Amniotic epithelial cell (primary cell): ENCODE data around the gene AWAT2.

ENCODE experiments used
- DNase-seq: peaks from one replicate; pipeline ENCODE4 v3.0.0-alpha.2; 2010; ENCODE audit warnings: low read depth

The AWAT2 gene

GRCh38 chrX:70049925-70050324 lies at the start of gene AWAT2:
Gene AWAT2 (minus strand): TSS chrX:70049938. CDS start chrX:70049932, 6 bp downstream.
- no peak for DNase-seq

GRCh38 chrX:70096052-70096451 lies 46.3 kb upstream of the AWAT2 start:
- peak; percentile 3 for DNase-seq

- no peak for DNase-seq
These were observed 42.5 kb upstream of the AWAT2 start for GRCh38 chrX:70092247-70092646.

GRCh38 chrX:70089604-70090297 lies 40.0 kb upstream of the AWAT2 start:
- DNase-seq = no peak

- DNase-seq = no peak
These were observed 39.0 kb upstream of the AWAT2 start for GRCh38 chrX:70088751-70089150.

GRCh38 chrX:70087857-70088630 lies 38.3 kb upstream of the AWAT2 start:
- peak; percentile 15 for DNase-seq

GRCh38 chrX:70084592-70085240 lies 35.0 kb upstream of the AWAT2 start:
- DNase-seq = no peak

- no peak for DNase-seq
These were observed 33.0 kb upstream of the AWAT2 start for GRCh38 chrX:70082723-70083122.

GRCh38 chrX:70079870-70080269 lies 30.1 kb upstream of the AWAT2 start:
- no peak for DNase-seq

GRCh38 chrX:70079297-70079696 lies 29.6 kb upstream of the AWAT2 start:
- no peak for DNase-seq

- no peak for DNase-seq
These were observed 16.9 kb upstream of the AWAT2 start for GRCh38 chrX:70066646-70067045.

GRCh38 chrX:70062961-70063550 lies 13.3 kb upstream of the AWAT2 start:
- no peak for DNase-seq

GRCh38 chrX:70062076-70062475 lies 12.3 kb upstream of the AWAT2 start, which contains the start of gene OTUD6A:
Gene OTUD6A (plus strand): TSS chrX:70062457. CDS start chrX:70062525, 68 bp downstream.
- no peak for DNase-seq

GRCh38 chrX:70054391-70054790 lies 4.7 kb upstream of the AWAT2 start:
- DNase-seq = no peak

GRCh38 chrX:70052895-70053615 lies 3.3 kb upstream of the AWAT2 start:
- DNase-seq = no peak

GRCh38 chrX:70049406-70049805 lies 332 bp downstream of the AWAT2 start:
- no peak for DNase-seq

- DNase-seq = no peak
These were observed 2.8 kb downstream of the AWAT2 start for GRCh38 chrX:70046978-70047377.

- no peak for DNase-seq
These were observed 5.0 kb downstream of the AWAT2 start for GRCh38 chrX:70044541-70045245.

- no peak for DNase-seq
These were observed 6.1 kb downstream of the AWAT2 start for GRCh38 chrX:70043685-70044084.

GRCh38 chrX:70042399-70043371 lies 7.1 kb downstream of the AWAT2 start:
- DNase-seq = no peak
